ENCODE data around the gene HMMR.

Gene HMMR

DNA sequence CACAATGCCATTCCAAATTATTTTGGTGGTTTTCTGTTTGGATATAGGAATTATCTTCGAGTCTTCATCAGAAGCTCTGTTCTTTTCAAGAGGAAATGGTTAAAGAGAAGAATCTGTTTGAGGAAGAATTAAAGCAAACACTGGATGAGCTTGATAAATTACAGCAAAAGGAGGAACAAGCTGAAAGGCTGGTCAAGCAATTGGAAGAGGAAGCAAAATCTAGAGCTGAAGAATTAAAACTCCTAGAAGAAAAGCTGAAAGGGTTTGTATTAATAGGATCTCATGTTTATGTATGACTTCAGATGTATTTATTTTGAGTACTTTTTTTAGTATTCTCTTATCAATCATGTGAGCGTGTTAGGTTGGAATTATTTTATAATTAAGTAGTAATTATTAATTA, 15.0 kb downstream of the HMMR start:
- DNase-seq, result no peak
- no peak overlapping the region for H3K4me3 ChIP-seq (ENCODE audit: low read depth, low read length)
- H3K9me3 ChIP-seq (ENCODE audit: severe bottlenecking), result no peaks in the 10 kb centered on the region
- H3K27me3 ChIP-seq (ENCODE audit: insufficient read depth, low read depth, severe bottlenecking), result no peaks in the 10 kb centered on the region
- H3K27ac ChIP-seq, result no peak overlapping the region
- TF ChIP-seq, protein P1, sequence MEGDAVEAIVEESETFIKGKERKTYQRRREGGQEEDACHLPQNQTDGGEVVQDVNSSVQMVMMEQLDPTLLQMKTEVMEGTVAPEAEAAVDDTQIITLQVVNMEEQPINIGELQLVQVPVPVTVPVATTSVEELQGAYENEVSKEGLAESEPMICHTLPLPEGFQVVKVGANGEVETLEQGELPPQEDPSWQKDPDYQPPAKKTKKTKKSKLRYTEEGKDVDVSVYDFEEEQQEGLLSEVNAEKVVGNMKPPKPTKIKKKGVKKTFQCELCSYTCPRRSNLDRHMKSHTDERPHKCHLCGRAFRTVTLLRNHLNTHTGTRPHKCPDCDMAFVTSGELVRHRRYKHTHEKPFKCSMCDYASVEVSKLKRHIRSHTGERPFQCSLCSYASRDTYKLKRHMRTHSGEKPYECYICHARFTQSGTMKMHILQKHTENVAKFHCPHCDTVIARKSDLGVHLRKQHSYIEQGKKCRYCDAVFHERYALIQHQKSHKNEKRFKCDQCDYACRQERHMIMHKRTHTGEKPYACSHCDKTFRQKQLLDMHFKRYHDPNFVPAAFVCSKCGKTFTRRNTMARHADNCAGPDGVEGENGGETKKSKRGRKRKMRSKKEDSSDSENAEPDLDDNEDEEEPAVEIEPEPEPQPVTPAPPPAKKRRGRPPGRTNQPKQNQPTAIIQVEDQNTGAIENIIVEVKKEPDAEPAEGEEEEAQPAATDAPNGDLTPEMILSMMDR (IDR thresholded peaks at IDR 0.05; ENCODE audit: low read depth, low read length), result no peak
- H3K36me3 ChIP-seq, result peaks cover 61% of the 10 kb centered on the region

DNA sequence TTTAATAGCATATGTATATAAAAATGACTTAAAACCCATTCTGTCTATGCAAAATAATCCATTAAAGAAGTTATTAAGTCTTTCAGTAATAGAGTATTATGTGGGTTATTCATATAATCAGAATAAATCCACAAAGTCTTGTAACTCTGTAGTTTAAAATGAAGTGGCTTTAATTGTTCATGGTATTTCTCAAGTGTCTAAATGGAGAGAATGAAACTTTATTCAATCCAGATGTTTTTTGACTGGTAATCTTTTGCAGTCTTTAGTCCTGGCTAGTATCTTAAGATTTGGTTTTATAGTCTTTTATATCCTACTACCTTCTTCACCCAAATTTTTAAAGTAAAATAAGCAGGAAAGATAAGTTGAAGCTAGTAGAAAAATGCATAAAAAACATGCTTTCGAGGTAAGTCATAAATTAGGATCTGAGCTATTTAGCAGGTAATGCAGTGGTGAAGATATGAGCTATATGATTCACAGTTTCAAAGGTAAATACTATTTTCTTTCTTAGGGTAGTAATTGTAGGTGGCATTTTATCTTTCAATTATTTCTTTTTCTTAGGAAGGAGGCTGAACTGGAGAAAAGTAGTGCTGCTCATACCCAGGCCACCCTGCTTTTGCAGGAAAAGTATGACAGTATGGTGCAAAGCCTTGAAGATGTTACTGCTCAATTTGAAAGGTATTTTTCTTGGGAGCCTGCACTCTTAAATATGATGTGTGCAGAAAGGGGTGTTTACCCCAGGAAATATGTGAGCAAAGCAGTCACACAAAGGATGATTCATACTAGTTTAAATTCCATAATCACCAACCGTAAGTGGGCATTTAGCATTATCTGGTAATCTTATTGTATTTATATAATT, 17.9 kb downstream of the HMMR start:
- DNase-seq, result no peak
- Histone ChIP-seq H3K4me3 (ENCODE audit: low read depth, low read length) (no peak overlapping the region), H3K27ac (no peak overlapping the region), H3K36me3 (peaks cover 42% of the 10 kb centered on the region), H3K27me3 (ENCODE audit: insufficient read depth, low read depth, severe bottlenecking) (no peaks in the 10 kb centered on the region), H3K9me3 (ENCODE audit: severe bottlenecking) (no peaks in the 10 kb centered on the region)
- TF ChIP-seq, protein P1 (IDR thresholded peaks at IDR 0.05; ENCODE audit: low read depth, low read length), result no peak

DNA sequence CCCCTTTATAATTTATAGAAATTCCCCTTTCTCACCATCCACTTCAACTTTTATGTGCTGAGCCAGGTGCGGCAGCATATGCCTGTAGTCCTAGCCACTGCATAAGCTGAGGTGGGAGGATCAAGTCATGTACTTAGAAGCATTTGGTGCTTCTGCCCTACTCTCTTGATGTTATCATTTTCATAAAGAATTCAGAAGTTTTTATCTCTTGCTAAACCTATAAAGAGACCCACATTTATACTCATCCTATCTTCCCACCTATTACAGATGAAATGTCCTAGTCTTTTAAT, 18.5 kb downstream of the HMMR start:
- Histone ChIP-seq H3K36me3 (peaks cover 42% of the 10 kb centered on the region), H3K9me3 (ENCODE audit: severe bottlenecking) (no peaks in the 10 kb centered on the region), H3K27ac (no peak overlapping the region), H3K27me3 (ENCODE audit: insufficient read depth, low read depth, severe bottlenecking) (no peaks in the 10 kb centered on the region), H3K4me3 (ENCODE audit: low read depth, low read length) (no peak overlapping the region)
- TF ChIP-seq, protein P1 (IDR thresholded peaks at IDR 0.05; ENCODE audit: low read depth, low read length), result no peak
- DNase-seq, result no peak

DNA sequence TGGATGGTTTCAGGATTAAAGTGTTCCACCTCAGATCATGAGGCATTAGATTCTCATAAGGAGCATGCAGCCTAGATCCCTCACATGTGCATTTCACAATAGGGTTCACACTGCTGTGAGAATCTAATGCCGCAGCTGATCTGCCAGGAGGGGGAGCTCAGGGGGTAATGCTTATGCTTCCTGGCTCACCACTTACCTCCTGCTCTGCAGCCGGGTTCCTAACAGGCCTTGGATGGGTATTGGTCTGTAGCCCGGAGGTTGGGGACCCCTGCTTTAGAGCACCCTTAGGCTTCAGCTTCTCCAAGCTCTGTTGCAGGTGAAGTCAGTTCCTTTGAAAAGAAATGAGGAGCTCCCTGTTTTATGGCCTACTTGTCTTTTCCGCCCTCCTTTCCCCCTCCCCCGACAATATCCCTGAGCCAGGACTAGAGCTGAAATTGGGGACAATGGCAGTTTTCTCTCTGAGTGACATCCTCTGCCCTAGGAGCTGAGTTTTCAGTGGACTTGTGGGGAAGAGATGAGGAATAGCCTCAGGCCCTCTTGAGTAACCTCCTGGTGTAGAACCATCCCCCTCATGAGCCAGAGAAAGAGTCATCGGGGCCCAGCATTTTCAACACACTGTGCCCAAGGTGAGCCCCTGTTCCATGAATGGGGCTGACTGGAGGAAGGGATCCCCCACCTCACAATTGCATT, 28.8 kb downstream of the HMMR start:
- Histone ChIP-seq H3K27me3 (ENCODE audit: insufficient read depth, low read depth, severe bottlenecking) (no peaks in the 10 kb centered on the region), H3K36me3 (peaks cover 26% of the 10 kb centered on the region), H3K4me3 (ENCODE audit: low read depth, low read length) (no peak overlapping the region), H3K27ac (no peak overlapping the region), H3K9me3 (ENCODE audit: severe bottlenecking) (no peaks in the 10 kb centered on the region)
- TF ChIP-seq, protein P1 (IDR thresholded peaks at IDR 0.05; ENCODE audit: low read depth, low read length), result peak; percentile 43; the same call in 1 of the 2 replicates
- DNase-seq, result peak; percentile 32

- no peaks in the 10 kb centered on the region for H3K9me3 ChIP-seq (ENCODE audit: severe bottlenecking)
- H3K36me3 ChIP-seq, result peaks cover 25% of the 10 kb centered on the region
Measured at GRCh38 chr5:163489745-163490075, 29.3 kb downstream of the HMMR start.

More at GRCh38 chr5:163489745-163490075, 29.3 kb downstream of the HMMR start:
- no peaks in the 10 kb centered on the region for H3K27me3 ChIP-seq (ENCODE audit: insufficient read depth, low read depth, severe bottlenecking)
- H3K4me3 ChIP-seq (ENCODE audit: low read depth, low read length), result no peak overlapping the region
- no peak for DNase-seq
- TF ChIP-seq, protein P1 (IDR thresholded peaks at IDR 0.05; ENCODE audit: low read depth, low read length), result no peak
- no peak overlapping the region for H3K27ac ChIP-seq
